SK-N-SH (cell line): Measurements from ENCODE around the gene HPS5.

ENCODE experiments used
- CHD2 ChIP-seq: fragments of 150-350 bp; IDR thresholded peaks from 2 replicates; pipeline ENCODE4 v1.6.1; 2018; ENCODE audit warnings: low read length; ENCODE audit not compliant: partially characterized antibody
- CTCF ChIP-seq: fragments of 200-600 bp; sonication (generic); IDR thresholded peaks from 2 replicates; pipeline ENCODE4 v1.6.1; 2017; ENCODE audit warnings: antibody characterized with exemption, mild to moderate bottlenecking, moderate library complexity
- EP300 ChIP-seq, 2 experiments: IDR thresholded peaks; 2 replicates each; pipeline versions ENCODE4 v1.4.0 to v1.6.1; 2012; ENCODE audit warnings: borderline replicate concordance in 1 of 2, low read depth in 1 of 2, low read length in 1 of 2
- GABPA ChIP-seq: IDR thresholded peaks from 2 replicates; pipeline ENCODE4 v1.4.0; 2012; ENCODE audit warnings: low read depth, mild to moderate bottlenecking
- JUND ChIP-seq: IDR thresholded peaks from 2 replicates; pipeline ENCODE4 v1.4.0; 2012
- MAX ChIP-seq: IDR thresholded peaks from 2 replicates; pipeline ENCODE4 v1.4.0; 2012; ENCODE audit warnings: low read depth
- NFIC ChIP-seq: IDR thresholded peaks from 2 replicates; pipeline ENCODE4 v1.4.0; 2012; ENCODE audit warnings: borderline replicate concordance
- POLR2AphosphoS5 ChIP-seq: IDR thresholded peaks from 2 replicates; pipeline ENCODE4 v1.6.1; 2012; ENCODE audit warnings: low read depth, low read length
- REST ChIP-seq: IDR thresholded peaks from 2 replicates; pipeline ENCODE4 v1.6.1; 2012; ENCODE audit warnings: mild to moderate bottlenecking, low read depth, low read length, moderate library complexity
- TAF1 ChIP-seq: IDR thresholded peaks from 2 replicates; pipeline ENCODE4 v1.6.1; 2012; ENCODE audit warnings: low read depth, mild to moderate bottlenecking, low read length, moderate library complexity, borderline replicate concordance
- USF2 ChIP-seq: fragments of 150-350 bp; IDR thresholded peaks from 2 replicates; pipeline ENCODE4 v1.6.1; 2017; ENCODE audit warnings: antibody characterized with exemption, low read length, low read depth, borderline replicate concordance
- YY1 ChIP-seq: IDR thresholded peaks from 2 replicates; pipeline ENCODE4 v1.4.0; 2012; ENCODE audit warnings: low read depth, mild to moderate bottlenecking

GRCh38 chr11:18315893-18316292, 6.0 kb downstream of the HPS5 start:
- no peak for TF ChIP-seq CHD2
- TF ChIP-seq CTCF = no peak
- no peak for TF ChIP-seq MAX
- TF ChIP-seq YY1 = no peak
- TF ChIP-seq EP300 (IDR thresholded peaks at IDR 0.05; ENCODE audit: borderline replicate concordance in 1 of 2, low read depth in 1 of 2, low read length in 1 of 2) = no peak
- TF ChIP-seq NFIC = no peak
- TF ChIP-seq JUND = no peak
- no peak for TF ChIP-seq GABPA
- no peak for TF ChIP-seq TAF1
- no peak for TF ChIP-seq REST
- TF ChIP-seq POLR2AphosphoS5 = no peak
- no peak for TF ChIP-seq USF2
